ENCODE measurements around the gene RASGEF1C. TPM values are rescaled to one million over a fixed set of nuclear protein-coding genes. Genes with fewer than 3 reads are reported as not detected.

RASGEF1C gene
- total RNA-seq, 1 donor from 2014 or later: 0.13 TPM

DNA sequence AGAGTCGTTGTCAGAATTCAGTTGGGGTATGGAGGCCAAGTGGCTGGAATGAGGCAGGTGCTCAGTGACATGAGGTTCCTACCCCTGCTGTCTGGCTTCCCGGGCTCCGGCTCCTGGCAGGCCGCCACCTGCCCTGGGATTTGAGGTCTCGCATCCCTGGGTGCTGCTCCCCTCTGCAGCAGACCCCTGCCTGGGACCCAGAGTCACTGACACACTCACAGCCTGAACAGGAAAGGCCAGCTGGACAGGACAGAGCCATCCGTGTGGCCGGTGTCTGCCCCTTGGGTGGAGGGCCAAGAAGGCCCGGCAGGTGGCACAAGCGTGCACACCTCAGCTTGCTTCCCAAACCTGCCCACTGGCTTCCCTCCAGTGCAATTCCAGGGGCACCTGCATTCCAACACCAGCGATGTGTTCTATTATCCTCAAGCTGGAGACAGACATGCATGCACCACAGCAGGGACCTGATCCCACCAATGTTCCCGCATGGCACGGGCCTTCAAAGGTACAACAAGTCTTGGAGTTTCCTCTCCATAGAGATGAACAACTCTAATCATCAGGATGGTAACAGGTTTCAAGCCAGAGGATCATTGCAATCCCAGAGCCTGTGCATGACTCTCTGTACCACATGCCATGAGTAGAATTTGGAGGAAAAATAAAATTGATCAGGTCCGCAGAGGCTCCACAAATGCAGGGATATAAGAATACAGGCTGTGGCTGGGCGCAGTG is 91.8 kb downstream of the RASGEF1C start:
- Histone ChIP-seq H3K36me3 (ENCODE audit: control insufficient read depth, insufficient read depth, low read length) (no peaks in the 10 kb centered on the region), H3K4me3 (ENCODE audit: low read depth, low read length) (no peak overlapping the region), H3K27me3 (ENCODE audit: control insufficient read depth, insufficient read depth, low read length) (no peaks in the 10 kb centered on the region)
- DNase-seq (ENCODE audit: low read depth): no peak
- TF ChIP-seq CTCF (IDR thresholded peaks at IDR 0.05; ENCODE audit: insufficient read depth, low read length, poor library complexity, severe bottlenecking): peak; percentile 41

DNA sequence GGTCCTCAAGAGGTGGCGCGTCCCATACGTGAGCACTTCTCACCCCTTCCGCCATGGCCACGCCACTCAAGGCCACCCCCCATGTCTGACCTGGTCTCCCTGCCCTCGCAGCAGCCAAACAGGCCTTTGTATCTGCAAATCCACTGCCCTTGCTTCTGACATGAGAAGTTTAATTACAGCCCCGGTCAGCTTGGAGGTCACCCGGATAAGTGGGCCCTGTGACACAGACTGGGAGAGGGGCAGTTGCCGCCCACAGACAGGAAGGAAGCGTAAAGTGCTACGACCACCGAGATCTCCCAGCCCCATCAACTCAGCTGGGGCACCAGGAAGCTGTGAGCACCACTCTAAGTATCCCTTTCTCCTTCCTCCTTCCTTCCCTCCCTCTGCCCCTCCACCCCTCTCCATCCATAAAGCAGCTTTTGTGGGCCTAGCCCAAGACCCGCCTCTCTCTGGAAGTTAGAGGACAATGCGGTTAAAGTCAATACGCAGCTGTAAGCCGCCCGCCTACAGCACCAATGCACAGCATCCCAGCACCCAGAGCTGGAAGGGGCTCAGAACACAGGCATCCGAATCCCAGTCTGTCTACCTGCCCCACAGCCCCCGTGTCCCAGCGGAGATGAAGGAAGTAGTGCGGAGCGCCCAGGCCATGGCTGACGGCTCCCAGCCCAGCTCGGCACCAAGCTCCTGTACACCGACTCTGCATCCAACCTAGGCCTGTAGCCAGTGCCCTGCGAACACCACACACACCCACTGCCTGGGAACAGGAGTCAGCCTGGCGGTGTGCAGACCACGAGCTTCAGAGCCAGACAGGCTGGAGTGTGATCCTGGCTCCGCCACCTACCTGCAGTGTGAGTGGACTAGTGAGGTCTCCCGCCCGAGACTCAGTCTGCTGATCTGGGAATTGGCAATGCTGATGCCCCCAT is 92.7 kb downstream of the RASGEF1C start:
- no peak overlapping the region for H3K4me3 ChIP-seq (ENCODE audit: low read depth, low read length)
- no peak for DNase-seq (ENCODE audit: low read depth)
- TF ChIP-seq CTCF (IDR thresholded peaks at IDR 0.05; ENCODE audit: insufficient read depth, low read length, poor library complexity, severe bottlenecking): no peak
- no peaks in the 10 kb centered on the region for H3K36me3 ChIP-seq (ENCODE audit: control insufficient read depth, insufficient read depth, low read length)
- no peaks in the 10 kb centered on the region for H3K27me3 ChIP-seq (ENCODE audit: control insufficient read depth, insufficient read depth, low read length)

GRCh38 chr5:180115326-180116076 is 93.5 kb downstream of the RASGEF1C start:
- Histone ChIP-seq H3K4me3 (ENCODE audit: low read depth, low read length) (no peak overlapping the region), H3K27me3 (ENCODE audit: control insufficient read depth, insufficient read depth, low read length) (no peaks in the 10 kb centered on the region), H3K36me3 (ENCODE audit: control insufficient read depth, insufficient read depth, low read length) (no peaks in the 10 kb centered on the region)
- TF ChIP-seq CTCF (IDR thresholded peaks at IDR 0.05; ENCODE audit: insufficient read depth, low read length, poor library complexity, severe bottlenecking): no peak
- DNase-seq (ENCODE audit: low read depth): no peak

- Histone ChIP-seq H3K4me3 (ENCODE audit: low read depth, low read length) (no peak overlapping the region), H3K36me3 (ENCODE audit: control insufficient read depth, insufficient read depth, low read length) (no peaks in the 10 kb centered on the region), H3K27me3 (ENCODE audit: control insufficient read depth, insufficient read depth, low read length) (no peaks in the 10 kb centered on the region)
- DNase-seq (ENCODE audit: low read depth): no peak
- TF ChIP-seq CTCF (IDR thresholded peaks at IDR 0.05; ENCODE audit: insufficient read depth, low read length, poor library complexity, severe bottlenecking): no peak
Measured at GRCh38 chr5:180114304-180115003, 94.6 kb downstream of the RASGEF1C start.

- Histone ChIP-seq H3K27me3 (ENCODE audit: control insufficient read depth, insufficient read depth, low read length) (no peaks in the 10 kb centered on the region), H3K4me3 (ENCODE audit: low read depth, low read length) (no peak overlapping the region), H3K36me3 (ENCODE audit: control insufficient read depth, insufficient read depth, low read length) (no peaks in the 10 kb centered on the region)
- no peak for DNase-seq (ENCODE audit: low read depth)
- no peak for TF ChIP-seq CTCF (IDR thresholded peaks at IDR 0.05; ENCODE audit: insufficient read depth, low read length, poor library complexity, severe bottlenecking)
Measured at GRCh38 chr5:180113660-180114303, 95.2 kb downstream of the RASGEF1C start.

Measured in kidney epithelial cell (primary cell).